ENCODE measurements around the gene BLOC1S5. TPM values are rescaled to one million over a fixed set of nuclear protein-coding genes. Genes with fewer than 3 reads are reported as not detected.

BLOC1S5 gene, protein sequence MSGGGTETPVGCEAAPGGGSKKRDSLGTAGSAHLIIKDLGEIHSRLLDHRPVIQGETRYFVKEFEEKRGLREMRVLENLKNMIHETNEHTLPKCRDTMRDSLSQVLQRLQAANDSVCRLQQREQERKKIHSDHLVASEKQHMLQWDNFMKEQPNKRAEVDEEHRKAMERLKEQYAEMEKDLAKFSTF
- total RNA-seq = 10 to 100 TPM; 11.8 to 13.8 (median 12.2) TPM
- long read RNA-seq, donor 1, transcript BLOC1S5-202 (5 exons, 2,684 nt) = major isoform, 9 of 12 reads
- long read RNA-seq, donor 1, partial matches to known transcripts = 0 of 12 reads
- long read RNA-seq, donor 1, other reads (novel, unspliced or antisense) = 1 of 12 reads
- long read RNA-seq, donor 2 = 0 reads

DNA sequence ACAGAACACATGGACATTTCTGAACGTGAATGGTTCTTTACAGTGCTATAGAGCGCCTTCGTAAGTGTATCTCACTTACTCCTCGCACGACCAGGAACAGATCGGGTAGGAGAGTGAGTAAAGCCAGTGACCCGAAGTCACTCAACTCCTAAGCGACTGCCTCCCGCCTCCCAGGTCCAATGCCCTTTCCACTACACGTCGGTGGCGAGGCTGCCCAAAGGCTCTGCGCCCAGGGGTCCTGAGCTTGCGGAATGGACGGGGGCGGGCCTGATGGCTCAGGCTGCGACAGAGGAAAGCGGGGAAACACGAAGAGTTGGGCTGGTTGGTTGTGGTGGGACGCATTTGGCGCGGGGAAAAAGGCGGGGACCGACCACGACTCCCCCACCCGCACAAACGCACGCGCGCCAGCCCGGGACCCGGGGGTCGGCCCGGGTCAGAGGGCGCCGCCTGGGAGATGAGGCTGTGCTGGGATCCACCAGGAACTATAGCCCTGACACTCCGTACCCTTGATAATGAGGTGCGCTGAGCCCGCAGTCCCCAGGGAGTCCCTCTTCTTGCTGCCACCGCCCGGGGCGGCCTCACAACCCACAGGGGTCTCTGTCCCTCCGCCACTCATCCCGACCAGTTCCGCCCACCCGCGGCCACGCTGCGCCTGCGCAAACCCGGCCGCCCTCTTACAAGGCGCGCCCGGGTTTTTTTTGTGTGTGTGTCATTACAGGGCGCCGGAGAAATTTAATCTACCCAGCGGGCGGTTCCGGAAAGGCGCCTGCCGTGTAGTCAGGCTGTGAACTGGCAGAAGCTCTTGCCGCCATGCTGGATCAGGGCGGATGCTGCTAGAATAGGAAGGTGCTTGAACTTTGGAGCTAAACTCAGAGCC lies at the start of gene BLOC1S5:
Gene BLOC1S5, minus strand, starts transcription at position 629 of the 877 bp plus-strand sequence. Its CDS starts 13 bp downstream, at position 616.
- H3K4me3 ChIP-seq = peak within 1 kb of the TSS; percentile 74
- H3K9me3 ChIP-seq = no peaks in the 10 kb centered on the region
- ATAC-seq = peak; percentile 98
- intact Hi-C loops (cut with DNase I, micrococcal nuclease) = no loop called here
- H3K36me3 ChIP-seq (ENCODE audit: low read depth) = peaks cover 5% of the 10 kb centered on the region
- H3K4me1 ChIP-seq (ENCODE audit: low read depth) = peaks cover 11% of the 10 kb centered on the region
- DNase-seq = peak; percentile 96 to 99 (median 97)
- TF ChIP-seq, protein P1, sequence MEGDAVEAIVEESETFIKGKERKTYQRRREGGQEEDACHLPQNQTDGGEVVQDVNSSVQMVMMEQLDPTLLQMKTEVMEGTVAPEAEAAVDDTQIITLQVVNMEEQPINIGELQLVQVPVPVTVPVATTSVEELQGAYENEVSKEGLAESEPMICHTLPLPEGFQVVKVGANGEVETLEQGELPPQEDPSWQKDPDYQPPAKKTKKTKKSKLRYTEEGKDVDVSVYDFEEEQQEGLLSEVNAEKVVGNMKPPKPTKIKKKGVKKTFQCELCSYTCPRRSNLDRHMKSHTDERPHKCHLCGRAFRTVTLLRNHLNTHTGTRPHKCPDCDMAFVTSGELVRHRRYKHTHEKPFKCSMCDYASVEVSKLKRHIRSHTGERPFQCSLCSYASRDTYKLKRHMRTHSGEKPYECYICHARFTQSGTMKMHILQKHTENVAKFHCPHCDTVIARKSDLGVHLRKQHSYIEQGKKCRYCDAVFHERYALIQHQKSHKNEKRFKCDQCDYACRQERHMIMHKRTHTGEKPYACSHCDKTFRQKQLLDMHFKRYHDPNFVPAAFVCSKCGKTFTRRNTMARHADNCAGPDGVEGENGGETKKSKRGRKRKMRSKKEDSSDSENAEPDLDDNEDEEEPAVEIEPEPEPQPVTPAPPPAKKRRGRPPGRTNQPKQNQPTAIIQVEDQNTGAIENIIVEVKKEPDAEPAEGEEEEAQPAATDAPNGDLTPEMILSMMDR (IDR thresholded peaks at IDR 0.05) = no peak

- TF ChIP-seq, protein P1 (IDR thresholded peaks at IDR 0.05) = no peak
- Histone ChIP-seq H3K4me1 (ENCODE audit: low read depth) (no peaks in the 10 kb centered on the region), H3K36me3 (ENCODE audit: low read depth) (no peaks in the 10 kb centered on the region), H3K9me3 (no peaks in the 10 kb centered on the region), H3K4me3 (no peak overlapping the region)
- no peak for ATAC-seq
- intact Hi-C loops (cut with DNase I, micrococcal nuclease) = no loop called here
- no peak for DNase-seq
Observed at GRCh38 chr6:8113131-8113654, 49.0 kb upstream of the BLOC1S5 start.

DNA sequence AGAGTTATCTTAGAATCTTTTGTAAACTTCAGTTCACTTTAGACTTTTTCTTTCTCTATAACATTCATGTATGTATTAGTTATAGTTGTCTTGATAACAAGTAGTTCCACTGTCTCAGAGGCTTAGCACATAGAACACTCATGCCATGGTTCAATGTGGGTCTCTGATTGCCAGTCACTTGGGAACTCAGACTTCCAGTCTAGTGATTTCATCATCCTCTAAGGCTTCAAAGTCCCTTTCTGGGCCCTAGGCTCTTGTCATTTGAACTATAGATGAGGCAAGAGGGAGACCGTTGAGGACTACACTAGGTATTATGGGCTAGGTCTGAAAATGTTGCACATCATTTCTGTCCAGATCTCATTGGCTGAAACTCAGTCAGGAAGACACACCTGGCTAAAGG lies 46.5 kb upstream of the BLOC1S5 start:
- H3K9me3 ChIP-seq = no peaks in the 10 kb centered on the region
- DNase-seq (no peak), ATAC-seq (no peak)
- intact Hi-C loops (cut with DNase I, micrococcal nuclease) = no loop called here
- TF ChIP-seq, protein P1 (IDR thresholded peaks at IDR 0.05) = no peak
- H3K36me3 ChIP-seq (ENCODE audit: low read depth) = no peaks in the 10 kb centered on the region
- H3K4me1 ChIP-seq (ENCODE audit: low read depth) = no peaks in the 10 kb centered on the region
- no peak overlapping the region for H3K4me3 ChIP-seq

GRCh38 chr6:8110117-8110721 lies 46.0 kb upstream of the BLOC1S5 start:
- intact Hi-C loops (cut with DNase I, micrococcal nuclease) = no loop called here
- no peak overlapping the region for H3K4me3 ChIP-seq
- no peaks in the 10 kb centered on the region for H3K9me3 ChIP-seq
- no peaks in the 10 kb centered on the region for H3K4me1 ChIP-seq (ENCODE audit: low read depth)
- DNase-seq = no peak
- H3K36me3 ChIP-seq (ENCODE audit: low read depth) = no peaks in the 10 kb centered on the region
- ATAC-seq = no peak
- TF ChIP-seq, protein P1 (IDR thresholded peaks at IDR 0.05) = no peak

GRCh38 chr6:8108759-8109539 lies 44.8 kb upstream of the BLOC1S5 start:
- H3K36me3 ChIP-seq (ENCODE audit: low read depth) = no peaks in the 10 kb centered on the region
- TF ChIP-seq, protein P1 (IDR thresholded peaks at IDR 0.05) = no peak
- intact Hi-C loops (cut with DNase I, micrococcal nuclease) = no loop called here
- H3K9me3 ChIP-seq = no peaks in the 10 kb centered on the region
- no peak for DNase-seq
- no peak overlapping the region for H3K4me3 ChIP-seq
- no peak for ATAC-seq
- H3K4me1 ChIP-seq (ENCODE audit: low read depth) = no peaks in the 10 kb centered on the region
